K562 (cell line): Measurements from ENCODE around the gene CAVIN1. TPM values are rescaled to one million over a fixed set of nuclear protein-coding genes. Genes with fewer than 3 reads are reported as not detected.

ENCODE experiments used
- ARID4B ChIP-seq: sonication (generic); formaldehyde crosslinking; IDR thresholded peaks from 2 replicates; pipeline ENCODE4 v1.8.0; 2022; ENCODE audit warnings: mild to moderate bottlenecking, missing genetic modification reagents
- BACH1 ChIP-seq: fragments of 200-800 bp; sonication (Bioruptor generic); IDR thresholded peaks from 2 replicates; pipeline ENCODE4 v1.6.1; 2016; ENCODE audit warnings: missing genetic modification characterization, missing compliant biosample characterization
- CEBPG ChIP-seq, 3 experiments: fragments of 200-800 bp in 1 of 3; sonication (Bioruptor generic) in 1 of 3; sonication (generic) in 1 of 3; formaldehyde crosslinking in 1 of 3; IDR thresholded peaks in 2 of 3; conservative IDR thresholded peaks in 1 of 3; 2 replicates each; pipeline versions ENCODE4 v1.6.1 to v1.8.0; 2016 to 2022; ENCODE audit warnings: missing compliant biosample characterization in 2 of 3, missing genetic modification characterization in 2 of 3, mild to moderate bottlenecking in 1 of 3, missing genetic modification reagents in 1 of 3
- FIP1L1 ChIP-seq: fragments of 200-400 bp; formaldehyde crosslinking; IDR thresholded peaks from 2 replicates; pipeline ENCODE4 v1.6.1; 2018; ENCODE audit warnings: mild to moderate bottlenecking, low read depth, low read length; ENCODE audit not compliant: poor library complexity, severe bottlenecking
- PHF20 ChIP-seq: fragments of 450-650 bp; IDR thresholded peaks from 2 replicates; pipeline ENCODE4 v1.6.1; 2018; ENCODE audit not compliant: partially characterized antibody
- POLR2AphosphoS2 ChIP-seq: IDR thresholded peaks from 2 replicates; pipeline ENCODE4 v1.6.1; 2012; ENCODE audit warnings: low read length, improper control_type of control experiment
- POLR2AphosphoS5 ChIP-seq: IDR thresholded peaks from 2 replicates; pipeline ENCODE4 v1.6.1; 2011; ENCODE audit warnings: mild to moderate bottlenecking, low read depth, low read length, moderate library complexity; ENCODE audit not compliant: control insufficient read depth, insufficient read depth
- POLR2B ChIP-seq: fragments of 450-650 bp; IDR thresholded peaks from 2 replicates; pipeline ENCODE4 v1.6.1; 2018; ENCODE audit warnings: low read depth; ENCODE audit not compliant: partially characterized antibody
- SMARCA5 ChIP-seq: fragments of 450-650 bp; IDR thresholded peaks from 2 replicates; pipeline ENCODE4 v1.6.1; 2016
- SUPT5H ChIP-seq: fragments of 450-650 bp; IDR thresholded peaks from 2 replicates; pipeline ENCODE4 v1.6.1; 2016
- TBL1XR1 ChIP-seq, 2 experiments: IDR thresholded peaks; 2 replicates each; pipeline ENCODE4 v1.6.1; 2012; ENCODE audit warnings: improper control_type of control experiment in 2 of 2, low read length in 2 of 2, mild to moderate bottlenecking in 1 of 2
- ZNF592 ChIP-seq: fragments of 450-650 bp; IDR thresholded peaks from 2 replicates; pipeline ENCODE4 v1.6.1; 2017; ENCODE audit warnings: antibody characterized with exemption, mild to moderate bottlenecking
- ZNF655 ChIP-seq: fragments of 250-450 bp; sonication (Bioruptor Pico); IDR thresholded peaks from 2 replicates; pipeline ENCODE4 v1.5.0; 2021
- polyA plus RNA-seq, 8 experiments: library from polyadenylated mRNA; depleted of rRNA in 4 of 8; stranded (reverse) in 5 of 8; unstranded in 3 of 8; fragments of >200 nt; fragmentation: Nextera tagmentation in 2 of 8; fragmentation: Illumina TruSeq in 1 of 8; extraction: Ambion mirVana in 2 of 8; extraction: Trizol in 1 of 8; gene quantifications; 2 replicates each; pipeline versions ENCODE4 v1.2.1 to v1.2.3, GENCODE V29; 2011 to 2014; ENCODE audit warnings: inconsistent platforms in 1 of 8, missing spikeins in 1 of 8
- total RNA-seq, 7 experiments: library from RNA; depleted of rRNA in 6 of 7; stranded (reverse); fragments of >200 nt in 6 of 7; fragmentation: Illumina TruSeq in 2 of 7; extraction: Trizol in 2 of 7; gene quantifications; 2 replicates each; pipeline versions ENCODE4 v1.2.1 to v1.2.3, GENCODE V29; 2011 to 2021; ENCODE audit warnings: low replicate concordance in 1 of 7

The CAVIN1 gene
- total and polyA plus RNA-seq, 9 of the 15 experiments (the other 6 are each of a cell fraction or from before 2014, with no cell fraction given), result 6.8 to 162 (median 74.5) TPM

GRCh38 chr17:42387661-42388380 lies 35.2 kb downstream of the CAVIN1 start (continued):
- TF ChIP-seq ZNF655 (CRISPR knock-in tag) (no peak), SUPT5H (peak; percentile 70), POLR2AphosphoS5 (peak; percentile 59; the same call in 1 of the 2 replicates), ZNF592 (no peak), SMARCA5 (no peak), CEBPG (CRISPR knock-in tag; IDR thresholded peaks at IDR 0.05) (no peak), CEBPG (tag; conservative IDR thresholded peaks at IDR 0.05 in 1 of 2, IDR thresholded peaks at IDR 0.05 in 1 of 2) (peak in 1 of 2 experiments; percentile 48; a peak in 1 of 4 replicates), PHF20 (peak; percentile 33), ARID4B (CRISPR knock-in tag) (peak; percentile 54), POLR2B (peak; percentile 52), TBL1XR1 (IDR thresholded peaks at IDR 0.05; ENCODE audit: low read length in 2 of 2) (0 out of 4 replicates have a peak, but pooled peaks of 1 of the 2 experiments have one; percentile 11), FIP1L1 (peak; percentile 79), BACH1 (no peak), POLR2AphosphoS2 (no peak)
